ENCODE measurements around the gene FLOT1. TPM values are rescaled to one million over a fixed set of nuclear protein-coding genes. Genes with fewer than 3 reads are reported as not detected.

Gene FLOT1, protein sequence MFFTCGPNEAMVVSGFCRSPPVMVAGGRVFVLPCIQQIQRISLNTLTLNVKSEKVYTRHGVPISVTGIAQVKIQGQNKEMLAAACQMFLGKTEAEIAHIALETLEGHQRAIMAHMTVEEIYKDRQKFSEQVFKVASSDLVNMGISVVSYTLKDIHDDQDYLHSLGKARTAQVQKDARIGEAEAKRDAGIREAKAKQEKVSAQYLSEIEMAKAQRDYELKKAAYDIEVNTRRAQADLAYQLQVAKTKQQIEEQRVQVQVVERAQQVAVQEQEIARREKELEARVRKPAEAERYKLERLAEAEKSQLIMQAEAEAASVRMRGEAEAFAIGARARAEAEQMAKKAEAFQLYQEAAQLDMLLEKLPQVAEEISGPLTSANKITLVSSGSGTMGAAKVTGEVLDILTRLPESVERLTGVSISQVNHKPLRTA
- total RNA-seq, result 100 to 1,000 TPM; 219 to 319 TPM

- Mint-ChIP-seq H3K36me3 (peaks cover 38% of the 10 kb centered on the region), H3K27me3 (no peaks in the 10 kb centered on the region), H3K27ac (peak within 1 kb of the TSS; percentile 87 to 95), H3K9me3 (no peaks in the 10 kb centered on the region), H3K4me1 (ENCODE audit: low read depth in 2 of 2) (peaks cover 57 to 67% of the 10 kb centered on the region in 2 donors), H3K4me3 (peak within 1 kb of the TSS; percentile 94)
- DNase-seq (ENCODE audit: low spot score), result peak; percentile 100
- ATAC-seq, result peak; percentile 87 to 90
Observed at GRCh38 chr6:30742316-30743098, at the start of gene FLOT1. Gene FLOT1, minus strand, starts transcription at chr6:30742687. Its CDS starts 498 bp downstream, at chr6:30742189.

DNA sequence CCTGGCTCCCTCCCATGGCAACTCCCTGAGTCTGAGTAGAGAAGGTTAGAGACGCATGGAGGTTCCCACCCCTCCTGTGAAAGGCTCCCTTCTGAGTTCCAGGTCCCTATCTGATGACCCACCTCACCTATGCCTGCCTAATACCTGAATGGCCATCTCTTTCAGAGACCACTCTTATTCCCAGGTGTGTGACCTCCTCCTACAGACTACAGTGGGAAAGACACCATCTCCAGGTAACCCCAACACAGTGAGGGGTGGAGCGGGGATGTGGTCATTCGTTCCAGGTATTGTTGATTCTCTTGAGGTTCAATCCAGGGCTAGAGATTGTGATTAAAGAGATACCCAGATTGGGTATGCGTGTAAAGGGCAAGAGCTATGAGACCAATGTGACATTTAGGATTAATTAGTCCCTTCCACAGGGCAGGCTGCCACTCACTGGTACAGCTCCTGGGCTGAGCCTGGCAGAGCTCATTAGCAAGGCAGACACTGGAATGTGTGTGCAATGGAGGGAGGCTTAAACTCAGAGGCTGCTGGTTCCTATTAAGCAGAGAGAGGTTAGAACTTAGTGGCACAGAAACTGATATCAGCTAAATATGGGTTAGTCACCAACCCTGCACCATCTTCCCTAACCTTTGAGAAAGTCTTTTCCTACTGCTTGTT, 48.4 kb upstream of the FLOT1 start:
- no peak overlapping the region for H3K4me3 Mint-ChIP-seq
- no peaks in the 10 kb centered on the region for H3K9me3 Mint-ChIP-seq
- H3K27me3 Mint-ChIP-seq, result no peaks in the 10 kb centered on the region
- H3K36me3 Mint-ChIP-seq, result no peaks in the 10 kb centered on the region
- H3K27ac Mint-ChIP-seq, result peak overlapping the region in 1 of 2 donors; percentile 60
- peaks cover 35 to 42% of the 10 kb centered on the region in 2 donors for H3K4me1 Mint-ChIP-seq (ENCODE audit: low read depth in 2 of 2)
- DNase-seq (ENCODE audit: low spot score) (no peak), ATAC-seq (no peak)

DNA sequence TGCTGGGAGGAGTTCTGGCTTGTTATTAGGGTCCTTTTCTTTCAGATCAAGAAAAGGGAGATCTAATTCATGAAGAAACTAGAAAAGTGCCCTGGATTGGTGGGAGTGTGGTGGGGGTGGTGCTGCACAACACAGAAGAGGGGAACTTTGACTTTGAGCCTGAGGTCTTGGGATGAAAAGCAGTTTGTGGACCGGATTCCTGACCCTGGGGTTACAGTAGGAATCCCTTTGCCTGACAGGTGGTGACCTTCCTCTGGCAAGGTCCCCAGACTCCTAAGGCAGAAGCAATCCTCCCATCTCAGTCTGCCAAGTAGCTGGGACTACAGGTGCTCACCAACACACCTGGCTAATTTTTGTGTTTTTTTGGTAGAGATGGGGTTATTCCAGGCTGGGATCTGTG, 47.1 kb upstream of the FLOT1 start:
- ATAC-seq, result no peak
- Mint-ChIP-seq H3K4me3 (no peak overlapping the region), H3K9me3 (no peaks in the 10 kb centered on the region), H3K4me1 (ENCODE audit: low read depth in 2 of 2) (peaks cover 45 to 50% of the 10 kb centered on the region in 2 donors), H3K27ac (peak overlapping the region in 1 of 2 donors; percentile 91), H3K27me3 (no peaks in the 10 kb centered on the region), H3K36me3 (no peaks in the 10 kb centered on the region)
- DNase-seq (ENCODE audit: low spot score), result no peak

DNA sequence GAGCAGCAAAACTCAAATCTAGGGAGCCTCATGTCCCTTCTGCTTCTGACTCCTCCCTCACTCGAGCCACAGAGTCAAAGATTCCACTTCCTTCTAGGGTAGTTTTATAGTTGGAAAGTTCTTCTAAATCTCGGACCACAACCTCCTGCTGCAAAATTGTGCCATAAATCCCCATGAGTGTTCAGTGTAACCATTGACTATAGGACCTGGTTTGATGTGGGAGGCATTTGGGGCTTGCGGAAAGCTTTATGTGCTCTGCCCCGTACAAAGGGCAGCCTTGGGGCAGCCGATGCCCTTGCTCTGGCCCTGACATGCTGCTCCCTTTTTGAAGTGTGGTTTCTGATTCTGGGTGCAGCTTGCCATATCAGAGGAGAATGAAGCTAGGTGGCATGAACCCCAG, 45.5 kb upstream of the FLOT1 start:
- Mint-ChIP-seq H3K4me1 (ENCODE audit: low read depth in 2 of 2) (peaks cover 38 to 44% of the 10 kb centered on the region in 2 donors), H3K4me3 (peak overlapping the region; percentile 38), H3K36me3 (no peaks in the 10 kb centered on the region), H3K9me3 (no peaks in the 10 kb centered on the region), H3K27me3 (no peaks in the 10 kb centered on the region), H3K27ac (peak overlapping the region in 1 of 2 donors; percentile 91)
- ATAC-seq, result peak in 1 of 2 donors; percentile 87
- DNase-seq (ENCODE audit: low spot score), result peak; percentile 80

GRCh38 chr6:30782425-30783014, 40.0 kb upstream of the FLOT1 start:
- no peaks in the 10 kb centered on the region for H3K36me3 Mint-ChIP-seq
- H3K27me3 Mint-ChIP-seq, result peaks cover 0 to 6% of the 10 kb centered on the region in 2 donors
- ATAC-seq, result no peak
- no peak for DNase-seq (ENCODE audit: low spot score)
- H3K4me1 Mint-ChIP-seq (ENCODE audit: low read depth in 2 of 2), result peaks cover 42 to 45% of the 10 kb centered on the region in 2 donors
- H3K4me3 Mint-ChIP-seq, result no peak overlapping the region
- peak overlapping the region; percentile 70 to 81 for H3K27ac Mint-ChIP-seq
- no peaks in the 10 kb centered on the region for H3K9me3 Mint-ChIP-seq

DNA sequence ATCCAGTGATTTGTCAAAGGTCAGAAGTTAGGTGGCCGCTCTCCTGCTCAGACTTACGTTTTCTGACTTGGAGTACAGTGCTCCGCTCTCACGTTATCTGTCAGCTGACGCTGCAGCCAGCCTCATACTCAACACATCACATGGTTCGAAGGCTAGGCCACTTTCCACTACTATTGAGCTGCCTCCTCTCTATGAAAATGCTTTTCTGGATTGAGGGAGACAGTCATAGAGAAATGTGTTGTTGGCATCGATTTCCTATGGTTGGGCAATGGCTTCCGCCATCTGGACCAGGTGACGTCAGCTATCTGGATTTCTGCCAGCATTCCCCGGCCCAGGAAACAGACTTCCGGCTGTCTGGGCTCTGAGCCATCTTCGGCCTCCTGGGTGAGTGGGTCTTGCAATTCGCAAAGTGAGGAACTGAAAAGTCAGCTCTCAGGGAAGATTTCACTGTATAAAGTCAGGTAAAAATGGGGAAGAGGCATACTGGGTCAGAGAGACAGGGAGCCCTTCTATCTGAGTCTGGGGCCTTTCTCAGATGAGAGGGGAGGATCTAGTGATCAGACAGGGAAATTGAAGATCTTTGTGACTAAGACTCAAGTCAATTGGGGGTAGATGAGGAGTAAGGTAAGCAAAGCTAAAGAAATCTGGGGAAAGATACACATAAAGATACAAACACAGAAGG, 39.4 kb upstream of the FLOT1 start:
- ATAC-seq (peak; percentile 4 to 34), DNase-seq (ENCODE audit: low spot score) (no peak)
- H3K4me1 Mint-ChIP-seq (ENCODE audit: low read depth in 2 of 2), result peaks cover 40 to 49% of the 10 kb centered on the region in 2 donors
- H3K27ac Mint-ChIP-seq, result peak overlapping the region; percentile 70 to 81
- peak overlapping the region; percentile 8 for H3K4me3 Mint-ChIP-seq
- no peaks in the 10 kb centered on the region for H3K36me3 Mint-ChIP-seq
- H3K9me3 Mint-ChIP-seq, result no peaks in the 10 kb centered on the region
- peaks cover 0 to 6% of the 10 kb centered on the region in 2 donors for H3K27me3 Mint-ChIP-seq

GRCh38 chr6:30781395-30781742, 38.9 kb upstream of the FLOT1 start:
- Mint-ChIP-seq H3K27me3 (peaks cover 0 to 6% of the 10 kb centered on the region in 2 donors), H3K36me3 (no peaks in the 10 kb centered on the region), H3K4me3 (no peak overlapping the region), H3K27ac (peak overlapping the region; percentile 70 to 81), H3K4me1 (ENCODE audit: low read depth in 2 of 2) (peaks cover 35 to 44% of the 10 kb centered on the region in 2 donors), H3K9me3 (no peaks in the 10 kb centered on the region)
- ATAC-seq (no peak), DNase-seq (ENCODE audit: low spot score) (no peak)

- ATAC-seq (no peak), DNase-seq (ENCODE audit: low spot score) (no peak)
- Mint-ChIP-seq H3K9me3 (no peaks in the 10 kb centered on the region), H3K27ac (peak overlapping the region; percentile 5 to 38), H3K4me1 (ENCODE audit: low read depth in 2 of 2) (peaks cover 32 to 36% of the 10 kb centered on the region in 2 donors), H3K27me3 (peaks cover 0 to 6% of the 10 kb centered on the region in 2 donors), H3K36me3 (no peaks in the 10 kb centered on the region), H3K4me3 (no peak overlapping the region)
Observed at GRCh38 chr6:30780642-30780920, 38.1 kb upstream of the FLOT1 start.

DNA sequence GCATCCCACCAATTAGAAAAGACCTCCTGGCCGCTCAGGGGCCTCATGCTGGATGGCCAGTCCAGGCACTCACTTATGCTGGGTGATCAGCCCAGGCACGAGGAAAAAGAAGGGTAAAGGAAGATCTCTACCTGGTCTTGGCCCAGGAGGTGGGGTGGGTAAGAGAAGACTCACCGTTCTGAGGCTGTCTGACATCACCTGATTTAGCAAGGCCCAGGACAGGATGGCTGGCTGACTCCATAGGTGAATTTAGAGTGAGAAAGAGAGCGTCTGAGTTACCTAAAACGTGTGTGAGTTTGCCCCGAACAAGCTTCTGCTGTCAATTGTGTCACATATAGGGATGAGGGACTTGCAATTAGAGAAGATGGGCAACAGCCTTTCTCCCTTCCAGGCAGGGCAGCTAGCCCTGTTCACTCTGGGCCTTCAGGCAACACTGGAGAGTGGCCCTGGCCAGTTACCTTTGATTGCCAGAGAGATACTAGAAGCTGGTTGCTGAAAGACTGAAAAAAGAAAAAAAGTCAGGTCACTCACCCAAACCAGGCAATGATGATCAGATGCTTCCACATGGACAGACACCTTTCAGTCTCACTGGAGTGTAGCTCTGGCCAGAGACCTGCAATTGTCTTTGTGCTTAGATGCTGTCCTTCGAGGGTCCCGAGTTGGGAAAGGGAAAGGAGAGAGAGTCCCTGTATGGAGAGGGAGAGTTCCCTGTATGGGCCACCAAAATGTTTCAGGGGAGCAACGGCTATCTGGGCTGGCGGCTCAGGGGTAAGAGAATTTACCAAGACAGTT, 37.6 kb upstream of the FLOT1 start:
- peak overlapping the region; percentile 38 for H3K27ac Mint-ChIP-seq
- no peaks in the 10 kb centered on the region for H3K9me3 Mint-ChIP-seq
- peaks cover 28 to 31% of the 10 kb centered on the region in 2 donors for H3K4me1 Mint-ChIP-seq (ENCODE audit: low read depth in 2 of 2)
- peaks cover 0 to 6% of the 10 kb centered on the region in 2 donors for H3K27me3 Mint-ChIP-seq
- DNase-seq (ENCODE audit: low spot score) (no peak), ATAC-seq (no peak)
- no peak overlapping the region for H3K4me3 Mint-ChIP-seq
- H3K36me3 Mint-ChIP-seq, result no peaks in the 10 kb centered on the region

GRCh38 chr6:30778001-30778635, 35.6 kb upstream of the FLOT1 start:
- Mint-ChIP-seq H3K36me3 (no peaks in the 10 kb centered on the region), H3K9me3 (no peaks in the 10 kb centered on the region), H3K27ac (peak overlapping the region in 1 of 2 donors; percentile 2), H3K27me3 (peaks cover 0 to 6% of the 10 kb centered on the region in 2 donors), H3K4me1 (ENCODE audit: low read depth in 2 of 2) (peaks cover 26 to 29% of the 10 kb centered on the region in 2 donors), H3K4me3 (no peak overlapping the region)
- ATAC-seq (no peak), DNase-seq (ENCODE audit: low spot score) (no peak)

DNA sequence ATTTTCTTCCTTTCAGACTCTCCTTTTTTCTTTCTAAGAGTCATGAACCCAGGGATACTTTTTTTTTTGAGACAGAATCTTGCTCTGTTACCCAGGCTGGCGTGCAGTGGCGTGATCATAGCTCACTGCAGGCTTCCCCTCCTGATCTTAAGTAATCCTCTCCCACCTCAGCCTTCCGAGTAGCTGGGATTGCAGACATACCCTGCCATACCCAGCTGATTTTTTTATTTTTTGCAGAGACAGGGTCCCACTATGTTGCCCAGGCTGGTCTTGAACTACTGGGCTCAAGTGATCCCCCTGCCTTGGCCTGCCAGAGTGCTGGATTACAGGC, 34.6 kb upstream of the FLOT1 start:
- Mint-ChIP-seq H3K4me1 (ENCODE audit: low read depth in 2 of 2) (peaks cover 25 to 28% of the 10 kb centered on the region in 2 donors), H3K27ac (no peak overlapping the region), H3K36me3 (no peaks in the 10 kb centered on the region)

GRCh38 chr6:30776390-30777154, 34.1 kb upstream of the FLOT1 start:
- Mint-ChIP-seq H3K36me3 (no peaks in the 10 kb centered on the region), H3K4me1 (ENCODE audit: low read depth in 2 of 2) (peaks cover 20 to 25% of the 10 kb centered on the region in 2 donors), H3K27me3 (peaks cover 0 to 6% of the 10 kb centered on the region in 2 donors), H3K4me3 (no peak overlapping the region), H3K9me3 (no peaks in the 10 kb centered on the region), H3K27ac (no peak overlapping the region)
- no peak for ATAC-seq
- DNase-seq (ENCODE audit: low spot score), result no peak

More for the DNA sequence above, 34.6 kb upstream of the FLOT1 start:
- no peak for ATAC-seq
- Mint-ChIP-seq H3K9me3 (no peaks in the 10 kb centered on the region), H3K4me3 (no peak overlapping the region), H3K27me3 (peaks cover 0 to 6% of the 10 kb centered on the region in 2 donors)
- DNase-seq (ENCODE audit: low spot score), result no peak
